ENCODE results near the gene LARP1. TPM values are rescaled to one million over a fixed set of nuclear protein-coding genes. Genes with fewer than 3 reads are reported as not detected.

Gene LARP1
- total and polyA plus RNA-seq, 9 of the 15 experiments (the other 6 are each of a cell fraction or from before 2014, with no cell fraction given): 22.6 to 300 (median 92.0) TPM

GRCh38 chr5:154773326-154773725 lies 18.1 kb downstream of the LARP1 start (continued):
- TF ChIP-seq DLX4 (CRISPR knock-in tag; IDR thresholded peaks at IDR 0.05): no peak
- no peak for TF ChIP-seq SRSF1 (IDR thresholded peaks at IDR 0.05; ENCODE audit: low read depth, low read length)

GRCh38 chr5:154776167-154776566 lies 21.0 kb downstream of the LARP1 start:
- WGBS (ENCODE audit: insufficient coverage, low coverage, missing lambda C conversion rate): 63% methylated on average over 1 of the region's 1 CpG
- 0 out of 4 replicates have a peak overlapping the region, but pooled peaks of 1 of the 2 experiments have one; percentile 2 for H3K9ac ChIP-seq (ENCODE audit: insufficient read depth in 1 of 2, low read depth in 2 of 2, low read length in 2 of 2)
- no TSS peak for BruUV-seq (replicated peaks)
- intact Hi-C loops (cut with micrococcal nuclease): no loop called here
- H3K27ac ChIP-seq (ENCODE audit: extremely low read depth, low read depth, low read length): peak overlapping the region; percentile 44; the same call in 1 of the 3 replicates
- peaks cover 61% of the 10 kb centered on the region for H4K20me1 ChIP-seq (replicated peaks; ENCODE audit: control insufficient read depth, insufficient read depth, low read length)
- no peak overlapping the region for H3K4me3 ChIP-seq
- no peaks in the 10 kb centered on the region for H3K9me3 ChIP-seq (replicated peaks; ENCODE audit: control insufficient read depth, insufficient read depth, low read depth, low read length)
- peaks cover 30 to 41% of the 10 kb centered on the region in 2 experiments for H3K4me1 ChIP-seq (replicated peaks in 1 of 2; ENCODE audit: control insufficient read depth in 2 of 2, insufficient read depth in 2 of 2, low read length in 2 of 2)
- H3K4me2 ChIP-seq (ENCODE audit: insufficient read depth, low read length): no peak overlapping the region
- no peak overlapping the region for H2AFZ ChIP-seq (ENCODE audit: low read depth, low read length)
- ATAC-seq (peak; percentile 68), DNase-seq (ENCODE audit: extremely low read depth in 1 of 4, low spot score in 3 of 4) (peak in 2 of 4 experiments; percentile 55 to 76), FAIRE-seq (peak; percentile 79)
- H3K36me3 ChIP-seq (ENCODE audit: control insufficient read depth, insufficient read depth, low read length): peaks cover 62% of the 10 kb centered on the region
- in situ Hi-C loops (cut with MboI): no loop called here
- ChIA-PET POLR2A (interaction anchor here (0.7 to 1.9 kb wide), 9 partner anchors 8 to 122 kb away, joined by 3 to 9 read pairs (median 3); no protein-coding TSS in a partner anchor), CTCF (ENCODE audit: low intra/inter-chr PET ratio) (no interaction called here)
- H3K9me1 ChIP-seq (ENCODE audit: control insufficient read depth, insufficient read depth, low read length): peaks cover 16% of the 10 kb centered on the region
- H3K79me2 ChIP-seq (ENCODE audit: control insufficient read depth, insufficient read depth, low read length): peaks cover 100% of the 10 kb centered on the region
- H3K27me3 ChIP-seq (ENCODE audit: control insufficient read depth in 2 of 2, insufficient read depth in 2 of 2, low read length in 2 of 2): no peaks in the 10 kb centered on the region
- TF ChIP-seq DPF2 (IDR thresholded peaks at IDR 0.05) (0 out of 2 replicates have a peak, but pooled peaks have one; percentile 42), HBP1 (CRISPR knock-in tag; IDR thresholded peaks at IDR 0.05) (no peak), ZNF518B (CRISPR knock-in tag; IDR thresholded peaks at IDR 0.05) (no peak), MTA3 (IDR thresholded peaks at IDR 0.05; ENCODE audit: borderline replicate concordance) (no peak), FOXK2 (conservative IDR thresholded peaks at IDR 0.05 in 1 of 2, IDR thresholded peaks at IDR 0.05 in 1 of 2; ENCODE audit: low read depth in 2 of 2) (0 out of 4 replicates have a peak, but pooled peaks of 1 of the 2 experiments have one; percentile 19), JUND (IDR thresholded peaks at IDR 0.05; ENCODE audit: borderline replicate concordance, low read depth, low read length) (peak; percentile 54; the same call in 1 of the 2 replicates), JUND (tag; IDR thresholded peaks at IDR 0.05; ENCODE audit: borderline replicate concordance, low read depth, low read length) (peak; percentile 24; the same call in 1 of the 3 replicates), BMI1 (IDR thresholded peaks at IDR 0.05; ENCODE audit: low read length) (no peak), E2F5 (CRISPR knock-in tag; IDR thresholded peaks at IDR 0.05) (no peak), ATF7 (IDR thresholded peaks at IDR 0.05) (peak; percentile 51; the same call in 1 of the 2 replicates), ZNF280B (CRISPR knock-in tag; IDR thresholded peaks at IDR 0.05) (no peak)
